Measurements from ENCODE around the gene ZNF598.

Gene ZNF598

DNA sequence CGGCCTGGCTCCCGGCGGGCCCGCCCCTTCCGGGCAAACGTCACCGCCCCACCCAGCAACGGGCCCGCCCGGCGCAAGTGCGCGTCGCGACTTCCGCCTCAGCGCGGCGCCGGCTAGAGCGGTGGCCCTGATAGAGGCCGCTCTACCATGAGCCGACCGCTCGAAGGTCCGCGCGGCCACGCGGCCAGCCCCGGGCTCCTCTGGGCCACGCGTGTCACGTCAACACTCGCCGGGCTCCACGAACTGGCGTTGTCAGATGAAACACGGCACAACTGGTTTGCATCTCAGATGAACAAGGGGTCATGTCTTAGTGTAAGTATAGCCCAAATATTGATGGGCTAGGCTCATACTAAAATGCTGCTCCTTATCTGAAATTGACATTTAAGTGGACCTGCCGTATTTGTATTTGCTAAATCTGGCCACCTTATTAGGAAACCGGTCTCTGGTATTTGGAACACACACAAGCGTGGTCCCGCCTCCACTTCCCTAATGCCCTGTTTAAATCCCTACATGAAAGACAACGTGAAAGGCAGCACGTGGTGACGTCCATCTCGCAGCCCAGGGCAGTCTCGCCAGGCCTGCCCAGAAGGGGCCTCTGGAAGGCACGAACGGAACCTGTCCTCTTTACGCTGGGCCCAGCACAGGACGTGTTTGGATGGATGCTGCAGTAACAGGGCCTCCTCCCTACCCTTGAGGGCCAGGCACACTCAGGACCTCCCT lies at the start of gene ZNF598:
ZNF598 (minus strand) TSS at position 31 of the 720 bp plus-strand sequence.
- DNase-seq (ENCODE audit: low read depth, low spot score), result peak; percentile 96

DNA sequence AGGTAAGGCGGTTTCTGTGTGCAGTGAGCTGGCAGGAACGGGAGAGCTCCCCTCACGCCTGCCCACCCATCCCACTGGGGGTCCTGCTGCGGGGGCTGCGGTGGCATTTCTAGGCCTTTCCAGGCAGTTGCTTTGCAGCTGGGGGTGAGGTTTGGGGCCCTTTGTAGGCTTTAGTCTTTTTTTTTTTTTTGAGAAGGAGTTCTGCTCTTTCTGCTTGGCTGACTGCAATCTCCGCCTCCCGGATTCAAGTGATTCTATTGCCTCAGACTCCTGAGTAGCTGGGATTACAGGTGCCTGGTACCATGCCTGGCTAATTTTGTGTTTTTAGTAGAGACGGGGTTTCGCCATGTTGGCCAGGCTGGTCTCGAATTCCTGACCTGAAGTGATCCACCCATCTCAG lies 49.3 kb upstream of the ZNF598 start:
- no peak for DNase-seq (ENCODE audit: low read depth, low spot score)

DNA sequence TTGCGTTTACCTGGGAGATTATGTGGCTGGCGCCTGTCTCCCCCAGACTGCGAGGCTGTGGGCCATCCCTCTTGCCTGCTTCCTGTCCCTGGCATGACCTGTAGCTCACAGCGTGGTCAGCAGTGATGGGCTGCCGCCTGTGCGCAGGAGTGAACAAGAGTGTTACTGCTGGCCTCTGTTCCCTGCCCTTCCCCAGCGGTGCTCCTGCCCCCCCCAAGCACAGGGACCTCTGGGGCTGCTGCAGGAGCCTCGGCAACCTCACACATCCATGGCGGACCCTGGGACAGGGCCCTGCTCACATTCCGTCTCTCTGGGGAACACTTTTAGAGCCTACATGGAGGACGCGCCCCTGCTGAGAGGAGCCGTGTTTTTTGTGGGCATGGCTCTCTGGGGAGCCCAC lies 48.8 kb upstream of the ZNF598 start:
- DNase-seq (ENCODE audit: low read depth, low spot score), result no peak

DNA sequence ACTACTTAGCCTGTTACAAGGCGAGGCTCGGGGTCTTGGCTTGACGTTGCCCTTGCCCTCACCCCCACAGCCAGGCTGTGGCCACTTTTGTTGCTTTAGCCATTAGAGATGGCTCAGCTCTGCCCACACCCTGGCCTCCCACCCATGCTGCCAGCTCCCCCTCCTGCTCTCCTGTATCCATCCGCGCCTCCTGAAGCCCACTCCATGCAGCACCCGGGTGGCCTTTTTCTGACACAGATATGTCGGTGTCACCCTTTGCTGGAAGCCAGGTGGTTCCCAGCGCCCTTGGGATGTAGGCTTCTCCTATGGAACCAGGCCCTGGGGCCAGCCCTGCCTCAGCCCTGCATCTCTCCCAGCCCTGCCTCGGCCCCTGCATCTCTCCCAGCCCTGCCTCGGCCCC lies 47.8 kb upstream of the ZNF598 start:
- DNase-seq (ENCODE audit: low read depth, low spot score), result no peak

DNA sequence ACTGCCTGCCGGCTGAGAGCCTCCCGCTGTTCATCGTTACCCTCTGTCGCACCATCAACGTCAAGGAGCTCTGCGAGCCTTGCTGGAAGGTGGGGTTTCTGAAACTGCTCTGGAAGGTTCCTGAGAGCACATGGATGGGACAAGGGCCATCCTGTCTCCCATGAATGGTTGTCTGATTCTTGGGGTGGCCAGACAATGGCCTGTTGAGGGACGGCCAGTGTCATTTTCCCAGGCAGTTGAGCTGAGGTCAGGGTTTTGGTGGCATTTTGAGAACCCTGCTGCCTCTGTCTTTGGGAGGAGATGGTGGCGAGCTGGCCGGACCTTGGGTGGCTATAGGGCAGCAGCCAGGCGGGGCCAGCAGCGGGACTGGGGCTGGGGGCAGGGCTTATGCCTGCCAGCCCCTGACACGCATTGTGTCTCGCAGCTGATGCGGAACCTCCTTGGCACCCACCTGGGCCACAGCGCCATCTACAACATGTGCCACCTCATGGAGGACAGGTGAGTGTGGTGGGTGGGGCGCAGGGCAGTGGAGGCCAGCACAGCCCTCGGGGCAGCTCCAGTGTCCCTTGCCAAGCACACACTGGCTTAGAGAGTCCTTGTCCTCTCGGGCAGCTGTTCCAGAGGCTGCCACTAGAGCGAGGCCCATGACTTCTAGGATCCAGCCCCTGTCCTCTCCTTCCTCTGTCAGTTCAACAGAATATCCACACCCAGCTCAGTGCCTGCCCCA lies 47.2 kb upstream of the ZNF598 start:
- no peak for DNase-seq (ENCODE audit: low read depth, low spot score)

DNA sequence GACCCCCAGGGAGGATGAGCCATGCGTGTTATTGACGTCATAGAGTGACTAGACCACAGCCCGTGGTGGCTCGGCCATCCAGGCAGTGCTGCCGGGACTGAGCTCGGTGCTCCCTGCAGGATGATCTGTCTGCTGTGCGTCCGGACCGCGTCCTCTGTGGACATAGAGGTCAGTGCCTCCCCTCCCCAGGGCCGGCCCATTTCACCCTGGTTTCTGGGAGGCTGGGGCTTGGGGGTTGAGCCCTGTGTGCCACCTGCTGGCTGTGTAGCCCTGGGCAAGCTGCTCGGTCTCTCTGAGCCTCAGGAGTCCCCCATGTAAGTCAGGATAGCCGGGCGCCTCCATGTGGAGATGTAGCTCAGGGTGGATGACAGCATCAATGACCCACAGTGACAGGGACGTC lies 46.5 kb upstream of the ZNF598 start:
- DNase-seq (ENCODE audit: low read depth, low spot score), result no peak

DNA sequence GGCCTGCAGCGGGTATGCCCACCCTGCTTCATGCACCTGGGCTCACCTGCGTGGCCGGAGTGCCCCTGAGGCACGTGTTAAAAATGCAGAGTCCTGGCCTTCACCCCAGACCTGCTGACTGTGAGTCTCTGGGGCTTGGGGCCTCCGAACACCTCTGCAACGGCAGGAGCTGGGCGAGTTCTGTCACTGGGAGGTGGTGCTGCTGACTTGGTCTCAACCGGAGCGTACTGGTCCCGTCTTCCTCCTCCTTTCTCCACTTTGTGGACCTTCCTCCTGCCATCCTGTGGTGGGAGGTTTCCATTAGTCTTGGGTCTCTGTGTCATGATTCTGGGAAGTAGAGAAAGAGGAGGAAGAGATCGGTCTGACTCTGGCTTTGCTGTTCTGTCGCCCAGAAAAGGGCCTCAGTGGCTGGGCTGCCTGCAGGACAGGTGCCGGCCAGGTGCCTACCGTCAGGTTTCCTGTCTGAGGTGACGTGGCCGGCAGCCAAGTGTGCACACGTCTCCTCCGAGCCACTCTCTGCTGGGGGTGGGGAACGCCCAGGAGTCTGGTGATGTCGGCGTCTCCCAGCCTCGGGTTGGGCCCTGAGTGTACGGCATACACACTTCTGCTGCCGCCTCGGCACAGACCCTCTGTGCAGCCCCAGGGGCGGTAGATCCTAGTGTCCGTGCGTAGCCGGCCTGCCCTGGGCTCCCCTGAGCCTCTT lies 45.1 kb upstream of the ZNF598 start:
- DNase-seq (ENCODE audit: low read depth, low spot score), result no peak

DNA sequence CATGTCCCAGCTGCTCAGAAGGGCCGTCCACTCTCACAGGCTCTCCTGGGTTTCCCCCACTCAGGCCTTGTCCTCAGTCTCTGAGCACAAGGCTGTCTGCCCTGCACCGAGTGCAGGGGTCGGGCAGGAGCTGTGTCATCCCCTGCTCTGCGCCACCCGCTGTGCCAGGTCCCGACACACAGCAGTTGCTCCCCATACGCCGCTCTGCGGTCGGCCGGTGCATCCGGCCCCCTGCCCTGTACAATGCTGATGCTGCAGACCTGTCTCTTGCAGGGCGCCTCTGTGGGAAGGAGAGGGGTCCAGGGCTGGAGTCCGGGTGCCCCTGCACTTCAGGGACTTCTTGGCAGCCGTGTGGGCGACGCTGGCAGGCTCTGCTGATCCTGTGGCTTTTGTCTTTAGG lies 44.3 kb upstream of the ZNF598 start:
- DNase-seq (ENCODE audit: low read depth, low spot score), result no peak

DNA sequence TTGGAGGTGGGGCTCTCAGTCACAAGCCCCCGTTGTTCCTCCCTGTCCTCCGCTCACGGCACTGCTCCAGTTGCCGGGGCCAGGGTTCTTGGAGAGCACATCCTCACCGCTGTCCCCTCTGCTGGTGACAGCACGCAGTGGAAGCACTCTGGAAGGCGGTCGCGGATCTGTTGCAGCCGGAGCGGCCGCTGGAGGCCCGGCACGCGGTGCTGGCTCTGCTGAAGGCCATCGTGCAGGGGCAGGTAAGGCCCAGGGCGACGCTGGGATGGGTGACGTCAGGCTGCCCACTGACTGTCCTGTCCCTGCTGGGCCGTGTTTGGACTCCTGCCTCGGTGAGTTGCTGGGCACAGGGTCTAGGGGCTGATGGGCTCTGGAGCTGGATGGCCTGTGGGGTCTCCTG lies 43.6 kb upstream of the ZNF598 start:
- DNase-seq (ENCODE audit: low read depth, low spot score), result no peak

DNA sequence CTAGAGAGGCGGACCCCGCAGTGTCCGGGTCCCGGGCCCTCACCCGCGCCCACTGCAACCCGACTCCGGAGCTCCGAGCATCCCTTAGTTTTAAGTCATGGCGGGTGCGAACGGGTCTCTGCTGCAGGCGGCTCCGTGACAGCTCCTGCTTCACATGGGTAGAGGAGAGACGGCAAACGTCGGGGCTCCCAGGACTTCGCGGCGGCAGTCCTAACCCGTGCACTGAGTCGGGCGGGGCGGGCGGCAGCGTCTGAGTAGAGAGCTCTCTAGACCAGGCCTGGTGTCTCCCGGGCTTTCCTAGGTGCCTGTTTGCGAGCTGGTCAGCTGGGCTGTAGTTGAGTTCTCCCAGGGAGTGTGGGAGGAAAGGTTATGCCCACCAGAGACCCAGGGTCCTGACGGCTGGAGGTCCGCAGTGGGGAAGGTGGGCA lies 38.5 kb upstream of the ZNF598 start:
- DNase-seq (ENCODE audit: low read depth, low spot score), result no peak

DNA sequence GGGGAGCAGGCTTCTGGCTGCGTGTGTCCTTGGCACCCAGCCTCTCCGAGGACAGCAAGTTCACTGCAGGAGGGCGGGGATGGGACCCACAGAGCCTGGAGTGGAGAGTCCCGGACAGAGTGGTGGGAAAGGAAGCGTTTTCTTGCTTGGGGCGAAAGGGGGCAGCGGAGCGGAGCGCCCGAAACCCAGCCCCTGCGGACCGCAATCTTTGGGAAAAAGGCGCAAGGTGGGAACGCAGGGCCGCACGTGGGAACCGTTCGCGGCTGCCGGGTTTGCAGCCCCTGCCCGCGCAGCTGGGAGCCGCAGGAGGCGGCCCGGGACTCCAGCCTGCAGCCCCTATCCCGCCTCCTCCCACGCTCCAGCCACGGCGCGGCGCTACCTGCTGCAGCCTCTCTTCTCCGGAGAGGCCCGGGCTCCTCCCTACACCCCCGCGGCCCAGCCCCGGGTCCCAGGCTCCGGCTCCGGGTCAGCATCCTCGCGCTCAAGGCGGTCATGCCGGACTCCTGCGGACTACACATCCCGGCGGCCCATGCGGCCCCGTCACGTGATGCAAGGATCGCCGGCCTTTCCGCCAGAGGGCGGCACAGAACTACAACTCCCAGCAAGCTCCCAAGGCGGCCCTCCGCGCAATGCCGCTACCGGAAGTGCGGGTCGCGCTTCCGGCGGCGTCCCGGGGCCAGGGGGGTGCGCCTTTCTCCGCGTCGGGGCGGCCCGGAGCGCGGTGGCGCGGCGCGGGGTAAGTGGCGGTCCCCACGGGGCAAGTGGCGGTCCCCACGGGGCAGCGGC lies 37.9 kb upstream of the ZNF598 start, which contains the start of the genes NTHL1 and TSC2:
NTHL1 (minus strand) TSS at position 505 of the 786 bp plus-strand sequence; CDS start at position 494, 11 bp downstream.
TSC2 (plus strand) TSS at position 656 of the 786 bp plus-strand sequence. CDS start 631 bp downstream, outside the sequence.
- peak; percentile 98 for DNase-seq (ENCODE audit: low read depth, low spot score)

DNA sequence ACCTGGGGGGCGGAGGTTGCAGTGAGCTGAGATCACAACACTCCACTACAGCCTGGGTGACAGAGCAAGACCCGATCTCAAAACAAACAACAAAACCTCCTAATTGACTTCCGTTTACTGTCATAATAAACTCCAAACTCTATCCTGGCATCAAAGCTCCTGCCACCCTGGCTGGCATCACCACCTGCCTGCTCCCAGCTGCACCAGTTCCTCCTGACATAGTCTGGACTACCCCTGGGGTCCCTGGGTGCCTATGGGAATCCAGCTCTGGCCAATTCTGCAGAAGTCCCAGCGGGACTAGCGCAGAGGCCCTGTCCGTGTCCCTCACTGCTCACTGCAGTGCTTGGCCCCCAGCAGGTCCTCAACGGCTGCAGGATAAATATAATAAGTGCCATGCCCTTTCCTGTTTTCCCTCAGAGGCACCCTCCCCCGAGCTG lies 37.3 kb upstream of the ZNF598 start:
- DNase-seq (ENCODE audit: low read depth, low spot score), result no peak

DNA sequence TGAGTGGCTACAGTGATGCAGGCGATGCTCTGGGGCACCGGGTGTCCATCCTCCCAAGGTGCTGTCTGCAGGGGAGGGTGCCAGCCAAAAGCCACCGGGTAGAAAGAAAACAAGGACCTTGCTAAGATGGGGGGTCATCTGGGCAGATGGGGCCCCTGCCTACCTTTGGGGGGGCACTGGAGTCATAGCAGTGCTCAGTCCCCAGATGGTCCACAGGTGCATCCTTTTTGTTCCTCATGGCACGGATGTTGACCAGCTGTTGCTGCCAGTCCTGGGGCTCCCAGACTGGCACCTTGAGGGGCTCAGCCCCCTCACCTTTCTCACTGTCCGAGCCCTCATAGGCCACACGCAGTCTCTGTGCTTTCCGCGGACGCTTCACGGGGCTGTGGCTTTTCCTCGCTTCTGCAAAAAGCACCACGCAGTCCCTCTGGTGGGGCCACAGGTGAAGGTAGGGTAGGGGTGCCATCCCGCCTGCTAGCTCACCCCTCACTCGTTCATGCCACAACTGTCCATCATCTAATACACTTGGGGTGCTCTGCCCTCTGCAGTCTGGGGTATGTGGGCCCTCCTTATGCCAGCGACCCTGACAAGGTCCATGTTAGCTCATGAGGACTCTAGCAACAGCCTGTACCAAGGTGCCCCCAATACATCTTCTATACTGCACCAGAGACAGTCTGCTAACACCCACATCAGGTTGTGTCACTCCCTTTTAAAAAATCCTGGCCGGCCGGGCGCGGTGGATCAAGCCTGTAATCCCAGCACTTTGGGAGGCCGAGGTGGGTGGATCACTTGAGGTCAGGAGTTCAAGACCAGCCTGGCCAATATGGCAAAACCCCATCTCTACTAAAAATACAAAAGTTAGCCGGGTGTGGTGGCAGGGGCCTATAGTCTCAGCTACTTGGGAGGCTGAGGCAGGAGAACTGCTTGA lies 36.6 kb upstream of the ZNF598 start:
- no peak for DNase-seq (ENCODE audit: low read depth, low spot score)

DNA sequence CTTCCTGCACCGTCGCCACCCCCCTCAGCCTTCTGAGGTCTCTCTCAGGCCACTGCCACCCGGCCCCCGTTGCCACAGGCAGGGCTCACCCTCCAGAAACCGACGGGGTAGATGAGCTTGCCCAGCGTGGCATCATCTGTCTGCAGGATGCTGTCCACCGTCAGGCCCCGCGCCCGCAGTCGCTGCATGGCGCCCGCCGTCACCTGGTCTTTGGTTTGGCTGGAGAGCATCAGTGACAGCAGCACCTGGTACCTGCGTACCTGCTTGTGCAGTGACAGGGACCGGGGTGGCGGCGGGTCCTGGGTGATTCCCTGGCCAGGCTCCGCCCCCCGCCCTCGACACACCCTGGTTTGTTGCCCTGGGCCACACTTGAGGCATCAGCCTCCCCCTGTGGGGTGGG lies 34.9 kb upstream of the ZNF598 start:
- no peak for DNase-seq (ENCODE audit: low read depth, low spot score)

DNA sequence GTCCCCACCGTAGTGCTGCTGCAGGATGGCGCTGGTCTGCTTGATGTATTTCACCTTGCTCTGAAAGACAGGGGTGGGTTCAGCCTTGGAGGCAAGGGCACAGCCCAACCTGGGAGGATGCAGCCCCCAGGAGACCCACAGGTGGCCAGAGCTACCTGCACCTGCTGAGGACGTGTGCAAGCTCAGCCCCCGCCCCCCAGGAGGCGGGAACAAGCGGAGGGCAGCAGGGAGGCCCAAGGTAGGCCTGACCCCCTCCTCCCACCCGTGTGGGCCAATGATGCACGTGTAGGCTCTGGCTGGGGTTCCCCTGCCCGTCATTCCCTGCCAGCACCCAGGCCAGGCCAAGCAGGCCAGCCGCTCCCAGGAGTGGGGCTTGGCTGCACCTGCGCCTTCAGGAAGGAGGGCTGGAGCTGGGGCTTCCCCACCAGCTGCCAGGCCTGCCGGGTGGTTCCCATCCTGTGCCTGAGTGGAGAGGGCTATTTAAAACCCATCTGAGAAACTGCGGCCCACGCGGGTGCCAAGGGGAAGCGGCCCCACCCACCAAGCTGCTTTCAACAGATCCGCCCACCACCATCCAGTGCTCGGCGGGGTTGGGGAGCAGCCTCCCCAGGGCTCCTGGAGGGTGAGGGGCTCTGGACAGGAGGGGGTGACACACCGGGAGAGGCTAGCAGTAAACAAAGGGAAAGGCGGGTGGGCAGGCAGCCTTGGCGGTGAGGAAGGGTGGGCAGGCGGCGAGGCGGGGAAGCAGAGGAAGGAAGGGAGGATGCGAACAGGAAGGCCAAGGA lies 34.2 kb upstream of the ZNF598 start:
- DNase-seq (ENCODE audit: low read depth, low spot score), result no peak

DNA sequence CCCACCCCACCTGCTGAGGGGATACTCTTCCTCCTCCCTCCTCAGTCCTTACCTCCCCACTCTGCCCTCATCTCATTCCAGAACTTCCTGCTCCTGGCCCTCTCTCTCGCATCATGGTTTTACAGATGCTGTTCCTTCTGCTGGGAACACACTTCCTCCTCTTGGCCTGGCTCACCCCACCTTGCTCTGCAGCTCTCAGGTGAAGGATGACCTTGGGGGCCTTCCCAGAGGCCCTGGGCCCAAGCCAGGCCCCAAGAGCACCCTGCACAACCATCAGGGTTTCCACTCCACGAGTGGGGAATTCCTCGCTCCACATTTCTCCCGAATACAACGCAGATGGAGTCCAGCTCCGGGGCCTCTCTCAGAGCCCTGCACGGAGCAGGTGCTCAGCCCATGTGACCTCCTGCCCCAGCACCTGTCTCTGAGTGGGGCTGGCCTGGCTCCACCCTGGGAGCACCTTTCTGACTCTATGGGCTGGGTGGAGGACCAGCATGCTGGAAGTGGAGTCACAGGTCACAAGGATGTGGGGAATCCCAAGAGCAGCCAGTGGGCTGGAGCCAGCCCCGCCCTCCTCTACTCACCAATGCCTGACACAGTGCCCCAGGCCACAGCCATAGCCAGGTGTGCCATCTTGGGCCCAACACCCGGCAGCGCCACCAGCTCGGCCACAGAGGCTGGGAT lies 33.5 kb upstream of the ZNF598 start:
- no peak for DNase-seq (ENCODE audit: low read depth, low spot score)

DNA sequence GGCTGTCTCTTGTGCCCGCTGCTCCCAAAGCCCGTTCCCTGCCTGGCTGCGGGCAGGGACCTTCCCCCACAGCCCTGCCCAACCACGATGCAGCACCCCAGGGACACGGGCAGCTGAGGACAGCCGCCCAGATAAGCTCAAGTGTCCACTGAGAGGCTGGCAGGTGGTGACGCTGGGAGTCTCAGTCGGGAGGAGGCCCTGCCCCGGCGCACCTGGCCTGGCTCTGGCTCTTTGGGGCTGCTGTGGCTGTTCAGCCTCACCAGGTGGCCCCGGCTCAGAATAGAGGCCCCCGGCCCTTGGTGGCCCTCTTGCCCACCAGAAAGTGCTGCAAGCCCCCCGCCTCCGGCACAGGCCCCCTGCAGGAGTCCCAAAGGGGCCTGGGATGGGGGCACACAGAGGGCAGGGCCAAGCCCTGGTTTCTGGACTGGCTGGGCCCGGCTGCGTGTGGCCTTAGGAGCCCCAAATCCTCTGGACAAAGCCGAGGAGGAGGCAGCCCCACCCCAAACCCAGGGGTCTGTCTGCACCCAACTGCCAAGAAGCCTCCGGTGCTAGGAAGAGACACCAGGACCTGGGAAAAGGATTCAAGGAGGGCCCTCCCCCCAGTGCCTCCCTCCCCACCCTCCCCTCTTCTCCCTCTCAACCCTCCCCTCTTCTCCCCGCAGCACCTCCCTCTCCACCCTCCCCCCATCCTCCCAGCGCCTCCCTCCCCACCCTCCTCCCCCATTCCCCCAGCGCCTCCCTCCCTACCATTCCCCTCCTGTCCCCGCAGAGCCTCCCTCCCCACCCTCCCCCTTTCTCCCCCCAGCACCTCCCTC lies 32.8 kb upstream of the ZNF598 start:
- no peak for DNase-seq (ENCODE audit: low read depth, low spot score)
